Stimulated activated CD8-positive, alpha-beta memory T cell treated with anti-CD3 and anti-CD28 coated beads, Interleukin-4, amount 100 ng/mL, for 4 hours (primary cell): ENCODE data around the gene KCNK2.

ENCODE experiments used
- DNase-seq, 2 donors: peaks; one replicate each; pipeline ENCODE4 v3.0.0-alpha.2; 2020; ENCODE audit warnings: low read depth in 2 of 2, low spot score in 1 of 2

The KCNK2 gene, protein sequence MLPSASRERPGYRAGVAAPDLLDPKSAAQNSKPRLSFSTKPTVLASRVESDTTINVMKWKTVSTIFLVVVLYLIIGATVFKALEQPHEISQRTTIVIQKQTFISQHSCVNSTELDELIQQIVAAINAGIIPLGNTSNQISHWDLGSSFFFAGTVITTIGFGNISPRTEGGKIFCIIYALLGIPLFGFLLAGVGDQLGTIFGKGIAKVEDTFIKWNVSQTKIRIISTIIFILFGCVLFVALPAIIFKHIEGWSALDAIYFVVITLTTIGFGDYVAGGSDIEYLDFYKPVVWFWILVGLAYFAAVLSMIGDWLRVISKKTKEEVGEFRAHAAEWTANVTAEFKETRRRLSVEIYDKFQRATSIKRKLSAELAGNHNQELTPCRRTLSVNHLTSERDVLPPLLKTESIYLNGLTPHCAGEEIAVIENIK

DNA sequence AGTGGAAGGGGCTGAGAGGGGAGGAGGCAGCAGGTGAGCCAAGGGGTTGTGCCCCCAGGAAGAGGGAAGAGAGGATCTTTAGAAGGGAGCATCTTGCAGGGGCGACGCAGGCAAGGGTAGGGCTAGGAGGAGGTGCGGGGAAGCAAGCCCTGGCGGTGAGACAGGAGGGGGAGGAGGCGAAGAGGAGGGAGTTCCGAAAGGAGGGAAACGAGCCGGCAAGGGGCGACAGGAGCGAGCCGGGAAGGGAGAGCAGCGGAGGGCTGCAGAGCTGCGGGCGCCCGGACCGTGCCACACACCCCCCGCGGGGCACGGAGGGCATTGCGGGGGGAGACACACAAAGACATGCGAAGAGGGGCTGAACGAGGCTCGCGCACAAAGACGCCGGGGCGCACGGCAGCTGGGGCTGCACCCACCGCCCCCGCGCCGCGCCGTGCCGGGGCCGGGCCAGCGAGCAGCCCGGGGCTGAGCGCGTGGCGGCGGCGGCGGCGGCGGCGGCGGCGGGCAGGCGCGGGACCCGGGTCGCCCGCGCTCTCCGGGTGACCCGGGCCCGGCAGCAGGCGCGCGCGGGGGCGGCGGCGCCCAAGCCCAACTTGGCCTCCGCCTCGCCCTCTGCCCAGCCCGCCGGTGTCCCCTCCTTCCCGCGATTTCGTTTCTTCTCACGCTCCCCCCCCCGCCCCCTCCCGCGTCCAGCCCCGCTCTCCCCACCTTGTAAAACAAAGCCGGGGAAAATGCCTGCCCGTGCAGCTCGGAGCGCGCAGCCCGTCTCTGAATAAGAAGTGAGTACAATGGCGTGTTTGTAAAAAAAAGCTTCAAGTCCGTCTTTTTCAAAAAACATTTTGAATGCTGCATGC lies at the start of gene KCNK2:
KCNK2 (plus strand) TSS at position 206 of the 851 bp plus-strand sequence. CDS start 649 bp downstream, outside the sequence.
- DNase-seq, result no peak

DNA sequence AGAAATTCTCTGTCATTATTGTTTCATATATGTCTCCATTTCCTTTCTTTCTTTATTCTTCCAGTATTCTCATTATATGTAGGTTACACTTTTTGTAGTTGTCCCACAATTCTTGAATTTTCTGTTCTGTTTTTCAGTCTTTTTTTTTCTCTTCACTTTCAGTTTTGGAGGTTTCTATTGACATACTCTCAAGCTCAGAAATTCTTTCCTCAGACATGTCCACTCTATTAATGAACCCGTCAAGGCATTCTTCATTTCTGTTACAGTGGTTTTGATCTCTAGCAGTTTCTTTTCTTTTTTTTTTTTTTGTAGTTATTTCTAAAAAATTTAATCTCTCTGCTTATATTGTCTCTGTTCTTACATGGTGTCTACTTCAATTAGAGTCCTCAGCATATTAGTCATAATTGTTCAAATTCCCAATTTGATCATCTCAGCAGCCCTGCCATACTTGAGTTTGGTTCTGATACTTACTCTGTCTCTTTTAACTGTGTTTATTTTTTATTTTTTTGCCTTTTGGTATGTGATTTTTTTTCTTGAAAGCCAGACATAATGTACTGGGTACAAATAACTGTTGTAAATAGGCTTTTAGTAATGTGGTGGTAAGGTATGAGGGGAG lies 49.5 kb upstream of the KCNK2 start:
- no peak for DNase-seq

DNA sequence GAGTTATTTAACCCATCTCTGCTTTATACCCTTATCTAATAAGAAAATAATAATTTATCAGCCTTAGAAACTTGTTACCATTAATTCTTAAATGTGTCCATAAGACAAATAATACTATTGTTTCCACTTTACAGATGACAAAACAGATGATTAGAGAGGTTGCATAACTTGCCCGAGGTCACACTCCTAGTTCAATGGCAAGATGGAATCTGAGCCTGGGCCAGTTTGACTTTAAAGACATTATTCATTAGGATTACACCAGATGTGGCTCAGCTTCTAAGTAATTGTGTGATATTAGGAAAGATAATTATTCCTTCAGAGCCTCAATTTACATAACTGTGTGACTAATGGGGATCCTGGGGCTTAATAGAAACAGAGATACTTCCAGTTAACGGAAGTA lies 42.3 kb upstream of the KCNK2 start:
- no peak for DNase-seq

DNA sequence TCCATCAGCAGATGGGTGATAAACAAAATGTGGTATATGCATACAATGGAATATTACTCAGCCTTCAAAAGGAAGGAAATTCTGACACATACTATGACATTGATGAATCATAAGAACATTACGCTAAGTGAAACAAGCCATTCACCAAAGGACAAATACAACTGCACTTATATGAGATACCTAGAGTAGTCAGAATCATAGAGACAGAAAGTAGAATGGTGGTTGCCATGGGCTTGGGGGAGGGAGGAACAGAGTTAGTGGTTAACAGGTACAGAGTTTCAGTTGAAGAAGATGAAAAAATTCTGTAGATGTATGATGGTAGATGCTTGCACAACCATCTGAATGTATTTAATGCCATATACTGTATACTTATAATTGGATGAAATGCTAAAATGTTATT lies 39.1 kb upstream of the KCNK2 start:
- DNase-seq, result no peak

DNA sequence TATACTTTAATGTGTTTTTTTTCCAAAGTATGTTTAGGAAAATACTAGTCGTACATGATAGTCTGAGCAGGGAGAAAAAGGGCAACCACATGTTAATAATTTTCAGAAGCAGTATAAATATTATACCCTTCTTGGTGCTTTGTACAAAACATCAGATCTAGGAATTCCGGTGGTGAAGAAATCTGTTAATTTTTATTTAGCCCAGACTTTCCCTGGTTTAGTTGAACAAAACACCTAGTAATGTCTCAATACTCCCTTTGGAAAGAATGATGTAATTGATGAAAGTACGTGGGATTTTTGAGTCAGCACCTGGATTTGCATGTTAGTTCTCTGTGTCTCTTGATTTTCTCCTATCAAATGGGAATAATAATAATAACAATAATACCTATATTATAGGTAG lies 38.4 kb upstream of the KCNK2 start:
- DNase-seq, result no peak

DNA sequence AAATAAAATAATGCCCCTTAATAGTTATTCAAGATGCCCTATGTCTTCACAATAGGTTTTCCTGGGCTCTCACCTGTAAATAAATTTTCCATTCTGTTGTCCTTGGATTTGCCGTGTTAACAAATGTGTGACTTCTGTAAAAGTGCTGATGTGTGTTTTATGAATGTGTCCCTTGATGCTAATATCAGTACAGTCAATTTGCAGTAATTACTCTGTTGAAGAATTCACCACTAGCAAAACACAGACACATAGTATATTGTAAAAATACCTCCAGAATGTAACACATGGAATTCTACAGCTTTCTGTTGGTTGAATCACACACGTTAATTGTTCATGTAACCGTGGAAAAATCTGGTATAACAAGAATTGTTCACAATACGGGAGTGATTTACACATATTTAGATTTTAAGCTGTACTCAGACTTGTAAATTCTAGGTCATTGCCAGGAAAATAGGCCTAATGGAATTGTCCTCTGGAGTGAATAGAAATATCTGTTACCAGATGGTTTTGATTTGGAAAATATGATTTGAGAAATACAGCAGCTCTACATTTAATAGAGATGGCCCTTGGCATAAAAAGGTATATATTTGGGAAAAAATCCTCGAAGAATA lies 36.7 kb upstream of the KCNK2 start:
- DNase-seq, result no peak

DNA sequence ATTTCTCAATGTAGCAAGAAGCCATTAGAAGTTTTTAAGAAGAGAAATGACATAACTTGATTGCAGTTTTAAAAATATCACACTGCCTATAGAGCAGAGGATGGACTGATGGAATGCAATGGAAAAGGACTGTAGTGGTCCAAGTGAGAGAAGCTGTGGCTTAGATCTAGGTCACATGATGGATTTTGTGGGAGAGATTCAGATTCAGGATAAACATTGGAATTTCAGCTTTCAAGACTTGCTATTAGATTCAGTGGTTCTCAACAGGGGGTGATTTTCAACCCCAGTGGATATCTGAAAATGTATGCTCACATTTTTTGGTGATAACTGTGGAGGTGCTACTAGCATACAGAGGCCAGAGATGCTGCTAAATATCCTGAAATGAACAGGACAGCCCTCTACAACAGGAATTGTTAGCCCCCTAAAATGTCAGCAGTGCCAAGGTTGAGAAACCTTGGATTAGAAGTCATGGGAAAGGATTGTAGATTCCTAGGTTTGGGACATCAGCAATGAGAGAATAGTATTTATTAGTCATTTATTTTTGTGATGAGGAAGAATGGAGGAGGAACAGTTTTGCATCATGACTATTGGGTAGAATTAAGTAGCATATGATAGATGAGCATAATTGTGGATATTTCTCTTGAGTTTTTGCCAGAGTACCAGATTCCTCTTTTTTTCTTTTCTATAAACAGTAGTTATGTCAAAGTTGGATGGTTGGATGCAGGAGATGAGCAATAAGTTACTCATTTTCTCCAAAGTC lies 30.1 kb upstream of the KCNK2 start:
- DNase-seq, result no peak

DNA sequence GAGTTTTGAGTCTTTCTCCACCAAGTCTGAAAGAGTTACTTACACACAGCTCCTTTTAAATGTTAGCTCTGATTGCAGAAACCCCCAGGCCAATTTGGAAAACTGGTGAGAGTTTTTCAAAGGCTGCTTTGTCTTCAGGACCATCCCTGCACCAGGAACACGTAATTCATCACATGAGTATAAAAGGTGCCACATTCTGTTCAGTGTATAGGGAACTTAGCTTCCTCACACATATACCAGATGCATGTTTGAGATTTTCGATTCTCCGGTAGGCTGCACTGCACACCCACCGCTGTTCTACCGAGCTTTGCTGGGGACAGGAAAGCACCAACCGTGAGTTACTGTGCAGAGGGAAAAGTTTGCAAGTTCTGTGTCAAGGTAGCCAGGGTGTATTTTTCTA lies 28.3 kb upstream of the KCNK2 start:
- no peak for DNase-seq

DNA sequence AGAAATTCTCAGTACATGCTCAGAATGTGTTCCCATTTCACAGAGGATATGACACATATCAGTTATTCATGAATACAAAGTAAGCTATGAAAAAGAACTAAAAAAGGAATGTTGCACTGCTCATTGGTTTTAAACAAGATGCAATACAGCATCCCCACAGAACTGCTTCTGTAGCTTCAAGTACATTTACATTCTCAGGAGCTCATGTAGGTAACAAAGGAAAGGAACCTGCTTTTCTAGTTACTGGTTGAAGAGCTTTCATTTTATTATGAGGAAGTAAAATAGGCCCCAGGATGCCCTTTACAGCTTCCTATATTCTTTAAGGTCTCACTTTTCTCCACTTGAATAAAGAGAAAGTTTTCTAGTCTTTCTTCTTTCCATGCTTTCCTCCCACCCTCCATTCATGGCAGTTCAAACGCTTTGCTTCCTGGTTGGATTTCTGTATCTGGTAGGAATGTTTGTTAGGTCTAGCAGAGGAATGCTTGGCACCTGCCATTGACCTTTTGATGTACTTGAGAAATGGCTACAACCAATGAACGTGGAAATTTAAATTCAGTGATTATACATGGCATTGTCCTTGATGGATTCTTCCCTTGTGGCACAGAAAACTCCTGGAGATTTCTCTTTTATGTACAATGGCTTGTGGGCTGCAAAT lies 27.1 kb upstream of the KCNK2 start:
- DNase-seq, result no peak

DNA sequence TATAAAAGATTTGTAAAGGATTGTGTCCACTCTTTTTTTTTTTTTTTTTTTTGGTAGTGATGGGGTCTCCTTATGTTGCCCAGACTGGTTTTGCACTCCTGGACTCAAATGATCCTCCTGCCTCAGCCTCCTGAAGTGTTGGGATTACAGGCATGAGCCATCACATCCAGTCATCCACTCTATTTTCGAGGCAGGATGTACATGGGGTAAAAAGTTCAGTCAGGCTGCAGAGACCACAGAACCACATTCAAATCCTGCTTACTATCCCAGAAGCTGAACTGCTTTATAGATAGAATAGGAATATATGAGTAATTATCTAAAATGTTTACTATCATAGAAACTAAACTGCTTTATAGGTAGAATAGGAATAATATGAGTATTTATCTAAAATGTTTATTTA lies 26.0 kb upstream of the KCNK2 start:
- no peak for DNase-seq

DNA sequence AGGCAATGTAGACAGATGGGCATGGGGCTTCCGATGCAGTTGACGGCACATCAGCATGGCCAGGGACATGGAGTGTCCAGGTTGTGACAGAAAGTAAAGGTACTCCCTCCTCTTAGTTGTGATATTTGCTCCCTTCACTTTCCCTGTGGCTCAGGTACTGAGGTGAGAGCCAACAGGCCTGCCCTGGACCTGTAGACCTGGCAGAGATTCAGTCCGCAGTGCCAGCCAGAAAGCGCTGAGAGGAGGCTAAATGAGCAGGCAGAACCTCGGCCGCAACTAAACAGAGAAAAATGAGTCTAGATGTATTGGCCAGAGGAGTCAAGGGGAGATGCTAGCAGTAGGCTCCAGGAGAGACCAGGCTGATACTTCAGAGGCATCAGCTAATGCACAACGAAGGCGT lies 22.6 kb upstream of the KCNK2 start:
- no peak for DNase-seq

DNA sequence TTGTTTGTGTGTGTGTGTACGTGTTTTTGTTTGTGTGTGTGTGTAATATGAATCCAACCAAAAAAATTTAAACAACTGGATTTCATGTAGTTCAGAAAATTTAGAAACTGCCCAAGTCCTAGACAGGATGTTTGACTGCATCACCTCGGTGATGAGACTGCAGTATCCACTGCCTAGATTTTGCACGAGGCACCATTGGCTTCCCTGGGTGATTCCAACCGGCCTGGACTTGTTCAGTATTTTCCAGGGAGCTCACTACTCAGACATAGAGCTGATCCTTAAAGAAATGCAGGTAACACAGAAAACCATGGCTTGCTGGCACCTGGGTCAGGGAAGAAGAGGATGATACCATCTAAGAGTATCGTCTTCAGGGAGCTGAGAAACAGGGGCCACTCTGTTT lies 18.2 kb upstream of the KCNK2 start:
- no peak for DNase-seq

DNA sequence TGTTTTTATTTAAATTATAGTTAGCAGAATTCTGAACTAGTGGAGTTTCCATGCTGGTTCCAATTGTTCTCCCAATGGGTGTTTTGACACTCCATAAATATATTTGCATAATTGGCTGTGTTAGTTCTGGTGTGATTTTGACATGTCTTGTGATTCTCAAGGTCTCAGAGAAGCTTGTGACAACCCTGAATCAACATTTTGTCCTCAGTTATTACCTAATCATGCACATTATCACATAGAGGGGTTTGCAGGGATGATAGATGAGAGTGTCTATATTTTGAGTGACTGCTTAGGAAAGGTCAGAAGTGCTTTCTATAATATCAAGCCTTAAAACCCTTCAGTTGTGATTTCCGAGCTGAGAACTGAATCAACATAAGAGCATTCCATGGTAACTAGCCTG lies 11.5 kb upstream of the KCNK2 start:
- DNase-seq, result no peak

DNA sequence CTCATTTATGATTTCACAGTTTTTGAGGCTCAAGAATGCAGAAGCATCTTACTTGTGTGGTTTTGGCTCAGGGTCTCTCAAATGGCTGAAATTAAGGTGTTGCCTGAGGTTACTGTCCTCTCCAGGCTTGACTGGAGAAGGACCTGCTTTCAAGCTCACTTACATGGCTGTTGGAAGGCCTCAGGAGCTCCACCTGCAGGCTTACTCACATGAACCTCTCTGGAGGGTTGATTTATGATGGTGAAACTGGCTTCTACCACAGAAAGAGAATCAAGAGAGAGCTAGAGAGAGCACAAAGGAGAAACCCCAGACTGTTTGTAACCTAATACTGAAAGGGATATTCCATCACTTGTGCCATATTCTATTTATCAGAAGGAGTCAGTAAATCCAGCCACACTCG lies 6.2 kb upstream of the KCNK2 start:
- DNase-seq, result no peak

DNA sequence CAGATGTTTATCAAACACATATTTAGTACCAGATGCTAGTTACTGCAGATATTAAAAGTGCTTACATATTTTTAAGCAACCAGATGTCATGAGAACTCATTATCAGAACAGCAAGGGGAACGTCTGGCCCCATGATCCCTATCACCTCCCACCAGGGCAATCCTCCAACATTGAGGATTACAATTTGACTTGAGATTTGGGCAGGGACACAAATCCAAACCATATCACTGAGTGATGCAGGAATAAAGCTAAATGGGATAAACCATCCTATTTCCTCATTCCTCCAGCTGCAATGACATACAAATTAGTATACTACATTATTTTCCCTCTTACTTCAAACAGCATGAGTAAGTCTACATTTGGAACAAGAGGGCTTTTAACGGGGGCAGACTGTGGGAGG lies 3.1 kb upstream of the KCNK2 start:
- DNase-seq, result no peak

DNA sequence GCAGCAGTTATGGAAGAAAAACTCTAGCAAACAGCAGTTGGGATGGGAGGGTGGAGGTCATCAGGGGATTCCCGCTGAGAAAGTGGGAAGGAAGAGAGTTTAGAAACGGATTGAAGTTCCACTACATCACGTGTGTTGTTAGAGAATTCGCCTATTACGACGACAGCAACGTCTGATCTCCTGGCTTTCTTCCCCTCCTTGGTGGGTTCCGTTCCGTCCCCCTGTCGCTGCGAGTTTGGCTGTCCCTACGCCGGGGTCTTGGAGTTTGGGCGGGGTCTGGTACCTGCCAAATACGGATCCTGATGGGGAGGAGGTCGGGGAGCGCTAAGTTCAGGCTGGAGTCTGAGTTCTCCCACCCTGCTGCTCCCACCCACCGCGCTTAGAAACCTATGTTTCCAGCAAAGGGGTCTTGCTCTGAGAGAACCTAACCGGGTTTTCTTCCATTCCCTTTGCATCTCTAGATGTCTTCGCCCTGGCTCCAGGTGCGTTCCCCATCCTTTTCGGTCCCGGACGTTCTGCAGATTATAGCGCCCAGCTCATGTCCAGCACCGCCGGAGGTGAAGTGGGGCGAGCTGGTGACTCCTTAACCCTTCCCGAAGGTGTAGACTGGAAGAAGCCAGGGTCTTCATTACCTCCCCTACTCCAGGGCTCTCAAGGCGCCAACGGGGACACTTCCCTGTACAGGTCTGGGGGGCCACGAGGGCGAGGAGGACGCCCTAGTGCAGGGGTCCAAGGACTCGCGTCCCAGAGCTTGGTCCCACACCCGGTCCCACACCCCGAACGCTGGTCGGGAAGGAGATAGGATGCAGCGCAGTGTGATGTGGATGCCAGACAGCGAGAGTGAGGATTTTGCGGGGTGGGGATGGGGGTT lies 641 bp upstream of the KCNK2 start:
- DNase-seq, result no peak

DNA sequence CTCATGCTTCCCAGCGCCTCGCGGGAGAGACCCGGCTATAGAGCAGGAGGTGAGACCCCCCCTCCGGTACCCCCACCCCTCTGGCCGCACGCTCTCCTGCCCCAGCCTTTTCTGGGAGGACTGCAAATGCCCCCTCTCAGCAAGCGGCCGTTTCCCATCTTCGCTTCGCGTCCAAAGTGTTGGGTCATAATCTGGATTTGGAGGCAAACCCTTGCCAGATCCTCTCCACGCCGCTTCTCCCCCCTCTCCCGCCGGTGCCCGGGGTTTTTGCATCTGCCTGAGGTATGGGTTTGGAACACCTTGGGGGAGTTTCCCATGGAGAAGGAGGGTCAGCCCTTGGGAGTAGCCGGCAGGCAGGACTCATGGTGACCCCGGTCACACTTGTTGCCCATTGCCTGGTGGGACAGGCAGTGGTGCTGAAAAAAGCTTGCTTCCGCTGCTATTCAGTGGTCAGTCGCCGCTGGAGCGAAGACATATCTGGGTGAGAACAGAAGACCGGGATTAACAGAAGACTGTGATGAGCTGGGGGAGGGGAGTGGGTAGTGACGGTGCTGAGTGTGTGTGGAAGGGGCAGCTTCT lies 935 bp downstream of the KCNK2 start:
- DNase-seq, result no peak

DNA sequence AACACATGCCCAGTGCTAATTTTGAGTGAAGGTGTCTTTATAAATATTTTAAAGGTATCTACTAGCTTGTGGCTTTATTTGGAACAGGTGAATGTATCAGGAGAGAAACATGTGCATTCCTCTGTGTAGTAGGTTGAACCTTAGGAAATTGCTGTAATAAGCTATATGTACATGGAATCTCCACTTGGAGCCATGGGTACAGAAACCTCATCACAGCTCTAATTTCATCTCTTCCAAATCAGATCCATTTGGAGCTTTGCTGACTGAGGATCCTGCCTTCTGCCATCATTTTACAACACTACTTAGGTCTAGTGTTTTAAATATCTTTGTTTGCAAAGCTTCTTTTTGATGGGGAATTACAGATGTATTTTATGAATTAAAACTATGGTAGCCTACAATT lies 2.1 kb downstream of the KCNK2 start:
- DNase-seq, result no peak

DNA sequence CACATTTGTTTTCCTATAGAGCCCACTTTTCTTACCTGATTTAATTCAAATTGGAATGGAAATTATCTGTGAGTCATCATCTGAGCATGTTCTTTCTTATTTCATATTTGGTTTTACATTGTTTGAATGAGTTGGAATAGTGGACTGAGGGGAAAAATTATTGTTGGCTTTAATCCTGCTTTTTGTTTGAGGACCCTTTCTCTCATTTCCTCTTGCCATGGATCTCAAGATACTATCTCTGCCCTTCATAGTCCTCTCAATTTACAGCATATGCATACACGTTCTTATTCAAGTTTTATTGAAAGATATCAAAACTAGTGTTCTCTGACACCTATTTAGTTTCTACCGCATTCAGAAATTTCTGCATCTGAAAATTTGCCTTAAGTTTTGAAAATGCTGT lies 5.1 kb downstream of the KCNK2 start:
- no peak for DNase-seq
